A549 (cell line): ENCODE data around the gene PI4KA.

Source experiments
- CEBPB ChIP-seq, 2 experiments: fragments of >200 bp in 1 of 2; sonication (Bioruptor Twin) in 1 of 2; formaldehyde crosslinking in 1 of 2; IDR thresholded peaks; 2 replicates each; pipeline ENCODE4 v1.6.1; 2012 to 2016
- CTCF ChIP-seq: fragments of >200 bp; sonication (Bioruptor Twin); formaldehyde crosslinking; IDR thresholded peaks from 3 replicates; pipeline ENCODE4 v1.5.1; 2016
- HDAC2 ChIP-seq: fragments of 200-600 bp; sonication (generic); IDR thresholded peaks from 2 replicates; pipeline ENCODE4 v1.6.1; 2016
- MAX ChIP-seq: IDR thresholded peaks from 2 replicates; pipeline ENCODE4 v1.6.1; 2012
- POLR2A ChIP-seq: IDR thresholded peaks from 2 replicates; pipeline ENCODE4 v1.6.1; 2012; ENCODE audit warnings: mild to moderate bottlenecking, low read length
- RAD21 ChIP-seq, 2 experiments: fragments of >200 bp in 1 of 2; sonication (Bioruptor Twin) in 1 of 2; formaldehyde crosslinking in 1 of 2; IDR thresholded peaks in 1 of 2; conservative IDR thresholded peaks in 1 of 2; 2 replicates in 1 of 2; 3 replicates in 1 of 2; pipeline ENCODE4 v1.6.1; 2012 to 2018; ENCODE audit warnings: inconsistent platforms in 1 of 2
- USF2 ChIP-seq: fragments of 450-650 bp; IDR thresholded peaks from 2 replicates; pipeline ENCODE4 v1.6.1; 2014; ENCODE audit warnings: antibody characterized with exemption

- no peak for TF ChIP-seq CTCF
- no peak for TF ChIP-seq HDAC2
- no peak for TF ChIP-seq MAX
- TF ChIP-seq POLR2A: no peak
- no peak for TF ChIP-seq USF2
- no peak for TF ChIP-seq CEBPB (IDR thresholded peaks at IDR 0.05)
- no peak for TF ChIP-seq RAD21 (conservative IDR thresholded peaks at IDR 0.05 in 1 of 2, IDR thresholded peaks at IDR 0.05 in 1 of 2)
Observed at GRCh38 chr22:20752104-20752741, 106.4 kb downstream of the PI4KA start.
